Effector CD8-positive, alpha-beta T cell (primary cell): ENCODE measurements around the gene AGO1.
"Not testable (repeated sequence)": the region's sequence is repeated elsewhere in the genome, so short reads cannot be mapped to it uniquely, and the experiment has no call there.

Source experiments
- DNase-seq: peaks from one replicate; lab custom pipeline; 2025; lab: John Stamatoyannopoulos, UW

Gene AGO1

GRCh38 chr1:35972631-35973030 is 89.6 kb downstream of the AGO1 start:
- DNase-seq: not testable (repeated sequence)

DNA sequence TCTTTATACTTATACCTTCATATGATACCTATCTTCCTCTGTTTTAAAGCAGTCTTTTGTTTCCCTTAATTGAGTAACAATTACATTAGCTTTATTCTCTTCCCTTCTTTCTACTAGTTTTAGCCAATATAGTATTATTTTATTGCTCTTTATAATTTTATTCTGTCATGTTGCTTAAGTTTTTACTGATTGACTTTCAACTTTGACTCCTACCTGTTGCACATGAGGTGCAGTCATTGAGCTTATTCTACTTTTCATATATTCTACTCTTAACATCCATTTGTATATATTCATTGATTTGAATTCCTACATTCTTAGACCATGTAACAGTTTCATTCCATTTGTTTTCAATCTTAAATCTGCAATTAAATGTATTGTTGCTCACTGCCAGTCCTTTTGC is 97.1 kb downstream of the AGO1 start:
- DNase-seq: no peak
